ENCODE measurements around the gene LPCAT3. TPM values are rescaled to one million over a fixed set of nuclear protein-coding genes. Genes with fewer than 3 reads are reported as not detected.

Gene LPCAT3
- total RNA-seq, 4 donors from 2014 or later: 45.1 to 68.4 (median 58.5) TPM

DNA sequence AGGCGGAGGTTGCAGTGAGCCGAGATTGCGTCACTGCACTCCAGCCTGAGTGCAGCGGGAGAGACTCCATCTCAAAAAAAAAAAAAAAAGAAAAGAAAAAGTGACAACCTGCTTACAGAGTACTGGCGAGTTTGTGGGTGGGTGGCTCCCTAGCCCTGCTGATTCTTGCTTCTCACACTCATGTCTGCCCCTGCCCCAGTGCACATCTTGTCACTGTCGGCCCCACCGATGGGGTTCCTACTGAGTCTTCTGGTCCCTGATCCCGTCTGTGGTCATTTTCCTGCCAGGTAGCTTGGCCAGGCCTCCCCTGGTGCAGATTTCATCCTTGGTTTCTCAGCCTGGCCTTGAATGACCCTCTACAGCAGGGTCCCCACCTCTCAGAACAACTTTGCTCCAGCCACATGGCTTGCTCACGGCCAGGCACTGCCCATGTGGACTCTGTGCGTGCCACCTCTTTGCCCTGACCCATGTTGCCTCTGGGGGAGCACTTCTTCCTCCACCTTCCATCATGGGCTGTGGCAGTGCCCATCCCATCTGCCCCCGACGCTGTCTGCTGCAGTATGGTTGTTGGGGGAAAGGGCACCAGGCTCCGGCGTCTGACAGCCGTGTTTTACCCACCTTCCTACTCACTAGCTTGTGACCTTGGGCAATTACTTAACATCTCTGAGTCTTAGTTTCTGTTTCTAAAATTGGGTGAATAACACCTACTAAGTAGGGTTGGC, 69.2 kb downstream of the LPCAT3 start:
- H3K27ac ChIP-seq: no peak overlapping the region
- 88 to 92% methylated on average over 15 of the region's 15 CpGs for WGBS, 2 donors

DNA sequence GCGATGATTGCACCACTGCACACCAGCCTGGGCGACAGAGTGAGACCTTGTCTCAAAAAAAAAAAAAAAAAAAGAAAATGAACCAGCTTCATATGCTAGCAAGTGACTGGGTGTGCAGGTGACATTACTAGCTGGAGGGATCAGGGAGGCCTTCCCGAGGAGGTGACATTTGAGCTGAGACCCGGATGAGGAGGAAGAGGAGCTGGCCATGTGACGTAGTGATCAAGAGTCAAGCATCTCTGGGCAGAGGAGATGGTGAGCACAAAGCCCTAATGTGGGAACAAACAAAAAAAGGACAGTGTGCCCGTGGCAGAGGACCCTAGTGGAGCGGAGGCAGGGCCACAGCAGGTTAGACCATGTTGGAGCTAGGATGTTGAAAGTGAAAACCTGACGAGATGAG, 70.7 kb downstream of the LPCAT3 start:
- TF ChIP-seq CTCF (IDR thresholded peaks at IDR 0.05) (no peak), POLR2A (IDR thresholded peaks at IDR 0.05) (no peak)
- Histone ChIP-seq H3K36me3 (no peaks in the 10 kb centered on the region), H3K27ac (no peak overlapping the region), H3K27me3 (no peaks in the 10 kb centered on the region), H3K4me1 (peaks cover 19 to 32% of the 10 kb centered on the region in 2 donors), H3K4me3 (replicated peaks in 1 of 3) (no peak overlapping the region), H3K9me3 (no peaks in the 10 kb centered on the region)
- intact Hi-C loops (cut with DNase I): loop anchor here (2.0 to 5.0 kb wide), 3 partner anchors 15 to 165 kb away; partner anchors contain the start of gene C1R
- no peak for DNase-seq
- 85 to 89% methylated on average over 8 of the region's 8 CpGs for WGBS, 2 donors

More for the DNA sequence above, 69.2 kb downstream of the LPCAT3 start:
- DNase-seq: no peak
- Histone ChIP-seq H3K4me1 (peaks cover 11 to 28% of the 10 kb centered on the region in 2 donors), H3K9me3 (no peaks in the 10 kb centered on the region), H3K36me3 (no peaks in the 10 kb centered on the region), H3K4me3 (replicated peaks in 1 of 3) (no peak overlapping the region), H3K27me3 (no peaks in the 10 kb centered on the region)
- intact Hi-C loops (cut with DNase I): loop anchor here (5.0 kb wide), 2 partner anchors 143 to 163 kb away; partner anchors contain the start of gene C1R
- TF ChIP-seq CTCF (IDR thresholded peaks at IDR 0.05) (no peak), POLR2A (IDR thresholded peaks at IDR 0.05) (no peak)

DNA sequence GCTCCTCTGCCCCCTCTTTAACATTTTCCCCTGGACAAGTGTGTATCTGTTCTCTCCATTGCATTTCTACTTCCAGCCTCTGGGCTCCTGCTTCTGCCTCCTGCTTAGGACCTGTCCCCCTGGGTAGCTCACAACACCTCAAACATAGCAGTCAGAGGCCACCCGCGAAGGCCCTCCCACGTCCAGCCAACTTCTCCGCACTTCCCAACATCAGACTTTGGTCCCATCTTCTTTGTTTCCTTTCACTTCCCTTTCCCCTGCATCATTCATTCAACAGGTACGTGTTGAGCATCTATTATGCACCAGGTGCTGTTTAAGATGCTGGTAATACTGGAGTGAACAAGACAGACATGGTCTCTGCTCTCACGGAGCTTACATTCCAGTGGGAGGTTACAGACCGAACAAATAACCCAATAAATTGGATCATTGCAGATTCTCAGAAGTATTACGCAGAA, 71.3 kb downstream of the LPCAT3 start:
- DNase-seq: no peak
- no peak for TF ChIP-seq CTCF (IDR thresholded peaks at IDR 0.05)
- TF ChIP-seq POLR2A (IDR thresholded peaks at IDR 0.05): no peak
- Histone ChIP-seq H3K36me3 (peaks cover 0 to under 1% of the 10 kb centered on the region in 2 donors), H3K4me3 (replicated peaks in 1 of 3) (peak overlapping the region in 1 of 3 donors; percentile 35), H3K27me3 (no peaks in the 10 kb centered on the region), H3K27ac (peak overlapping the region in 2 of 3 donors; percentile 73 to 97), H3K4me1 (peaks cover 19 to 34% of the 10 kb centered on the region in 2 donors), H3K9me3 (no peaks in the 10 kb centered on the region)
- 49 to 55% methylated on average over 8 of the region's 8 CpGs for WGBS, 2 donors
- intact Hi-C loops (cut with DNase I): loop anchor here (2.0 to 5.0 kb wide), 3 partner anchors 16 to 165 kb away; partner anchors contain the start of gene C1R

- H3K4me1 ChIP-seq: peaks cover 19 to 34% of the 10 kb centered on the region in 2 donors
- peak overlapping the region; percentile 61 to 97 (median 73) for H3K27ac ChIP-seq
- H3K4me3 ChIP-seq (replicated peaks in 1 of 3): peak overlapping the region in 2 of 3 donors; percentile 1 to 35
- TF ChIP-seq CTCF (IDR thresholded peaks at IDR 0.05) (peak in 1 of 6 experiments; percentile 32), POLR2A (IDR thresholded peaks at IDR 0.05) (peak in 1 of 2 donors; percentile 98)
- intact Hi-C loops (cut with DNase I): loop anchor here (2.0 to 5.0 kb wide), 3 partner anchors 17 to 166 kb away; partner anchors contain the start of gene C1R
- DNase-seq: peak; percentile 99
- WGBS, 2 donors: 9 to 19% methylated on average over 24 of the region's 32 CpGs
- H3K36me3 ChIP-seq: peaks cover 5 to 7% of the 10 kb centered on the region in 2 donors
- H3K9me3 ChIP-seq: no peaks in the 10 kb centered on the region
- H3K27me3 ChIP-seq: no peaks in the 10 kb centered on the region
Measured at GRCh38 chr12:6946033-6946919, 72.0 kb downstream of the LPCAT3 start.

Data from thyroid gland (tissue), 4 donors.